Mucosa of rectum (tissue), 2 donors: ENCODE results near the gene SLC2A6.
A peak's percentile ranks its signal among the peaks of the same experiment; 100 is the strongest.

Experiments used
- H3K27ac ChIP-seq, 2 donors: one replicate each; pipeline ENCODE4 v1.7.0; 2013; ENCODE audit warnings: inconsistent platforms in 2 of 2, low read depth in 2 of 2, low read length in 2 of 2
- H3K27me3 ChIP-seq, 2 donors: one replicate each; pipeline ENCODE4 v1.7.0; 2013; ENCODE audit warnings: low read length in 2 of 2; ENCODE audit not compliant: control insufficient read depth in 2 of 2, insufficient read depth in 2 of 2
- H3K36me3 ChIP-seq, 2 donors: one replicate each; pipeline ENCODE4 v1.7.0; 2013; ENCODE audit warnings: low read length in 2 of 2; ENCODE audit not compliant: control insufficient read depth in 2 of 2, insufficient read depth in 2 of 2
- H3K4me1 ChIP-seq, 2 donors: one replicate each; pipeline ENCODE4 v1.7.0; 2013; ENCODE audit warnings: low read length in 2 of 2, mild to moderate bottlenecking in 1 of 2; ENCODE audit not compliant: control insufficient read depth in 2 of 2, insufficient read depth in 2 of 2
- H3K4me3 ChIP-seq, 2 donors: one replicate each; pipeline ENCODE4 v1.7.0; 2013; ENCODE audit warnings: low read length in 2 of 2
- H3K9ac ChIP-seq, 2 donors: one replicate each; pipeline ENCODE4 v1.7.0; 2013; ENCODE audit warnings: low read length in 2 of 2, low read depth in 1 of 2, mild to moderate bottlenecking in 1 of 2
- H3K9me3 ChIP-seq, 2 donors: one replicate each; pipeline ENCODE4 v1.7.0; 2013; ENCODE audit warnings: low read length in 2 of 2; ENCODE audit not compliant: control insufficient read depth in 2 of 2
- donor health status: healthy.
- donor health status: Normal muscosa, but diverticular disease.

SLC2A6 gene

DNA sequence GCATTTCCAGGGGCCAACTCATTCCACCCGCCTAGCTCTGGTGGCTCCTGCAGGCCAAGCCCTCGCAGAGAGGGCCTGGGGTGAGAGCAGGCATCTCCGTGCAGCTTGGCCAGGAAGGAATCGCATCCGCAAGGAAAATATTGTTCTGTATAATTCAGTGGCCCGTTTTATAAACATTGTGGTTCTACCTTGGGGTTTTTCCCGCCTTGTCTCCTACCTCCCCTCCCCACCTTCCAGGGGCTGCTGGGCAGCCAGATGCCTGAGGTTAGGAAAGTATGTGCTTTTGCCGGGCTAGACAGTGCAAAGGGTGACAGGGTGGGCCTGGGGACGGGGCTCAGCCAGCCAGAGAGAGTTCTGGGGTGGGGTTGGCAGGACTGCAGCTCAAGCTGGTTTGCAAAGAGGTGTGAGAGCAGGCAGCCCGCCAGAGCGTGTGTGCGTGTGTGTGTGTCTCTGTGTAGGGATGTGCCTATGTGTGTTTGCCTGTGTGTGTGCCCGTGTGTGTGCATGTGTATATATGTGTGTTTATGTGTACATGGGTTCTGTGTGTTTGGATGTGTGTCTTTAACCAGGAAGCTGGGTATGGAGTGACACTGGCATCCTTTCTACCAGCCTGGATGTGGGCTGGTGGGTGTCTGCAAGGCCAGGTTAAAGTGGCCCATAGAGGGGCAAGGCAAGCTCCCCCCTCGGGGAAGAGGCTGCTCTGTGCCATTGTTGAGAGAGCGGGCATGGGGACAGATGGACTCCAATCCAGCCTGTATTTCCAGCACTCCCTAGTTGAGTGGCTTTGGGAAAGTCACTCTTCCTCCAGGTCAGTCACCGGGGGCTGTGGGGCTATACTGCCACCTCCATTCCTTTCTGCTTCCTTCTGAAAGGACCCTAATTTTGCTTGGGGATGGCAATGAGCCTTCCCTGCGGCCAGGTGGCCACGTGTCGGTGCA is 10.6 kb upstream of the SLC2A6 start:
- Histone ChIP-seq H3K4me1 (peaks cover 3 to 7% of the 10 kb centered on the region in 2 donors), H3K27ac (no peak overlapping the region), H3K9ac (no peak overlapping the region), H3K4me3 (no peak overlapping the region), H3K36me3 (no peaks in the 10 kb centered on the region), H3K27me3 (peaks cover 0 to 6% of the 10 kb centered on the region in 2 donors), H3K9me3 (no peaks in the 10 kb centered on the region)

DNA sequence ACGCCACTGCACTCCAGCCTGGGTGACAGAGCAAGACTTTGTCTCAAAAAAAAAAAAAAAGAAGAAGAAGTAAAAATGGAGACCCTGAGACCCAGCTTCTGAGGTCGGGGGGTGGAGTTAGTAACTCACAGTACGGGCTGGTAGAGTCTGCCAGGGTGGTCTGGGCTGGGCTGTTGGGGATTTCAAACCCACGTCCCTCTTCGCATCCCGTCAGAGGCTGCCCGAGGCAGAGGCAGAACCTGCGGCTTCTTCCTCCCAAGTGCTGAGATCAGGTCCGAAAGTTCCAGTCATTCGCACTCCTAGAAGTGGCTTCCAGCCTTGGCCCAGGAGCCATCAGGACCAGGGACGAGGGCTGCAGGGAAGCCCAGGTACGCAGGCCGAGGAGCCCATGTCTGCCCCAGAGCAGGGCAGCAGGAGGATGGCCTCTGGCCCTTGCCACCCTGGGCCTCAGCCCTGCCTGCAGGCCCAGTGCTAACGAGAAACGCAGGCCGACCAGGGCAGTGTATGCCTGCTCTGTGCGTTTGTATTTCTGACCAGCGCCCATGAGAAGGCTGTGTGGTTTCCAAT is 9.9 kb upstream of the SLC2A6 start:
- Histone ChIP-seq H3K36me3 (no peaks in the 10 kb centered on the region), H3K27me3 (peaks cover 0 to 7% of the 10 kb centered on the region in 2 donors), H3K4me3 (no peak overlapping the region), H3K9ac (no peak overlapping the region), H3K4me1 (peaks cover 3 to 7% of the 10 kb centered on the region in 2 donors), H3K27ac (no peak overlapping the region), H3K9me3 (no peaks in the 10 kb centered on the region)

DNA sequence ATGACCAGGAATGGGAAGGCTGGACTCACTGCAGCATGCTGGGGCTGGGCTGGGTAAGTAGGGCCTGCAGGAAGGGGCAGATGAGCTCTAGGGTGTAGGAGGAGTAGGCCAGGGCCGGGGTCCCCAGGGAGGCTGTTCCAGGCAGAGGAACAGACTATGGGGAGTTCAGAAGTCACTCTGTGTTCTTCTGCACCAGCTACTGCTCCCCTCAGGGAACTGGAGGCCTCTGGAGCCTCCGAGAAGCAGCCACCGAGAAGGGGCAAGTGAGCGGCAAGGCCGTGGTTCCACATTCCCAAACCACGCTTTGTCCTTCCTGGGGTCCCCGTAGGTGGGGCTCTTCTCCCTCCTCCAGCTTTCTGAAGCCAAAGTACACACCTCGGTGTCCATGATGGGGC is 8.4 kb upstream of the SLC2A6 start:
- Histone ChIP-seq H3K36me3 (no peaks in the 10 kb centered on the region), H3K27ac (no peak overlapping the region), H3K4me3 (no peak overlapping the region), H3K9me3 (no peaks in the 10 kb centered on the region), H3K4me1 (peaks cover 3 to 4% of the 10 kb centered on the region in 2 donors), H3K27me3 (peaks cover 0 to 9% of the 10 kb centered on the region in 2 donors), H3K9ac (no peak overlapping the region)

DNA sequence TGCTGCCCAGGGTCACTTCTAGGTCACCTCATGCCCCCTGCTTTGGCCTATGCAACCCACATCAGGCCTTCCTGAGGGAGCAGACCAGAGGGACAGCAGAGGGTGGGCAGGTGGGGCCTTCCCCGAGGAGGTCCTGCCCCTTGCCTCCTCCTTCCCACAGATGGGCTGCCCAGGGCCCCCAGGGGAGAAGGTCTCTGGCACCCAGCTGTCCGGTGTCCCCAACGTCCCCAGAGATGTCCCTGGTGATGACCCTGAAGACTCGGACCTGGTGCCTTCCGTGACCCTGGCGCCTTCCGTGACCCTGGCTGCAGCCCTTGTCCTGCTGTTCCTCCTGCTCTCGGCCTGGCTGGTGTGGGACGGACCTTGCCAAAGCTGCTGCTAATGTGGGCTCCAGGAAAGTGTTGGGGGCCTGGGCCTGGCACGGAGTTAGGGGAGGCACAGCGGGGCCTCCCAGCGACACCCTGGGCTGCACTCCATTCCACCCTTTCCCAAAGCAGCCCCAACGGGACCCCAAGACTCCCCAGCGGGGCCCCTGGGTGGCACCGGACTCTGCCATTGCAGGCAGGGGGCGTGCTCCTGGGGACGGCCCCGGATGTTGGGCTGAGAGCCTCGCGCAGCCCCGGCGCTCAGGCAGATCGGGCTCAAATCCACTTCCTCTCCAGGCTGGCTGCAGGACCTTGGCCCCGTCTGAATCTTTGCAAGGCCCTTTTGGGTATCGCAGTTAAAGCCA is 6.8 kb upstream of the SLC2A6 start:
- Histone ChIP-seq H3K36me3 (no peaks in the 10 kb centered on the region), H3K4me3 (peak overlapping the region in 1 of 2 donors; percentile 26), H3K9ac (no peak overlapping the region), H3K27ac (no peak overlapping the region), H3K27me3 (peaks cover 0 to 9% of the 10 kb centered on the region in 2 donors), H3K4me1 (peaks cover 3 to 4% of the 10 kb centered on the region in 2 donors), H3K9me3 (no peaks in the 10 kb centered on the region)

DNA sequence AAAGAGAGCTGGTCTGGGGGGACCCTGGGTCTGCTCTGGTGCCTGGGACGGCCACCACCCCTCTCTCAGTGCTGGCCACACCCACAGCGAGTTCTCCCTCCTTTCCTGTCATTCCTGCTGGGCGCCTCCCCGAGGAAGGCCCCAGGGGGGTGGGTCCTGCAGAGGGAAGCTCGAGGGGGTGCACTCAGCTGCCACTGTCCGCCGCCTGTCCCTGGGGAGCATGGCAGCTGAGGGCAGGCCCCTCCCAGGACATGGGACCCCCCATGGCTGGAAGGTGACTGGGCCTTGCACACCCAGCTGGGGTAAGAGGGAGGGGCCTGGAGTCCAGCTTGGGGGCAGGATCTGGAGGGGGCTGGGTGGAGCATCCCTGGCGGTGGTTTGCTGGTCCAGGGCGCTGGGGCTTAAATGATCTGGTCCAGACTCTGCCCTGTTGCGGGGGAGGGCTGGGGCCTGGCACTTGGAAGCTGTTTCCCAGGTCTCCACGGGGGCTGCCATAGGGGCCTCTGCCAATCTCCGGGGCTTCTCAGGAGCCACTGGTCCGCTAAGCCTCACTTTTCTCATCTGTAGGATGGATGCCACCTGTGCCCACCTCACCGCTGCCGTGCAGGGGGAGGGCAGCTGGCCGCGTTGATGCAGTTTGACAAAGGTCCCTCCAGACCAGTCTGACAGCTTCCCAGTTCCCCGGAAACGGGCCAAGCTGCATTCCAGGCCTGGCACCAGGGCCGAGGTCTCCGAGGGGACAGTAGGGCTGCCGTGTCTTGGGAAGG is 6.0 kb upstream of the SLC2A6 start:
- Histone ChIP-seq H3K4me1 (peaks cover 3 to 4% of the 10 kb centered on the region in 2 donors), H3K36me3 (no peaks in the 10 kb centered on the region), H3K27me3 (peaks cover 1 to 9% of the 10 kb centered on the region in 2 donors), H3K9me3 (no peaks in the 10 kb centered on the region), H3K9ac (no peak overlapping the region), H3K4me3 (no peak overlapping the region), H3K27ac (no peak overlapping the region)

DNA sequence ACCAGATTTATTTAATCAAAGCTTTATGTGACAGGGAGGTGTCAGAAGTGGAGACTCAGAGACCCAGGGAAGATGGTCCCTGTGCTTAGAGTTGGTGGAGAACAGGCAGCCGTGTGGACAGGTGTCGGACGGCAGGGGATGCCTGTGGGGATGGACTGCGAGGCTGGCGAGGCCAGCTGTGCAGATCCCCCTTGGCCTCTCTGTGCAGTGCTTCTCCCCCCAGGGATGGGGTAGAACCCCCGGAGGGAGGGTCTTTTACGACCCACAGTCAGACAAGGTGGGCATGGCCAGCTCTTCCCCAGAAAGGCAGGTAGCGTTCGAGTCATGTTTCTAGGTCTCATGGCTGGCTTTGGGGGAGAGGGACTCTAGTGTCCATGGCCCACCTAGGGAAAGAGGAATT is 4.7 kb upstream of the SLC2A6 start:
- Histone ChIP-seq H3K27me3 (peaks cover 4 to 9% of the 10 kb centered on the region in 2 donors), H3K4me1 (peaks cover 10 to 12% of the 10 kb centered on the region in 2 donors), H3K36me3 (no peaks in the 10 kb centered on the region), H3K9me3 (no peaks in the 10 kb centered on the region), H3K27ac (no peak overlapping the region), H3K9ac (no peak overlapping the region), H3K4me3 (no peak overlapping the region)

DNA sequence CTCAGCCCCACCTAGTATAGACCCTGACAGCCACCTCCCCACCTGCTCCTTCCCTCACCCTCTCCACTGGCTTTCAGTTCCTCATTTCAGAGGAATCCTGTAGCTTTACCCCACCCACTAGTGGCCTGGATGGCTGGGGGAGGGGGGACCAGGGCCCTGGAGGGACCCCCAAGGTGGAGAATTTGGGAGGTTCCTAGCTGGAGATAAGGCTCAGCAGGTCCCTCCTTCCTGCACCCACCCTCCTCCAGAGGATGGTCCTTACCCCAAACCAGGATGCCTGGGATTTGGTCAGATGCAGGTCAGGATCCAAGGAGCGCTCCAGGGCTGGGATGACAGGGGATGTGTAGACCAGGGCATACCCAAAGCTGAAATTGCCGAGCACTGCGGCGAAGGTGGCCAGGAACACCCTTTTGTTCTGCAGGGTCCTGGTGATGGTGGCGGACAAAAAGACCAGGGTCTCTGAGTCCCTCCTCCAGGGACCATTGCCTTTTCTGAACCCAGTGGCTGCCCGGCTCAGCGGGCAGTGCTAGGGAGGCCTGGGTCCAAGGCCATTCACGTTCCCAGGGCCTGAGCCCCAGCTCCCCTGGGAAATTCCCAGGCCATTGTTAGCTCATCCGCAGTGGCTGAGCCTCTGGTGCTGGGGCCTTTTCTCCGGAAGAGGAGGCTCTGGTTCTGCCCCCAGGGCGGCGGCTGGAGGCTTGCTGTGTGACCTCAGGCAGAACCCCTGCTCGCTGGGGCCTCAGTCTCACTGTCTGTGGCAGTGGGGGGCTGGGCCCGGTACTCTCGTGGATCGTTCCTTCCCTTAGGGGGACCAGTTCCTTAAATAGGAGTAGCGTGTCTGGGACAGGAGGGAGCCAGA is 678 bp downstream of the SLC2A6 start:
- peak overlapping the region; percentile 54 to 60 for H3K4me3 ChIP-seq
- peaks cover 7 to 11% of the 10 kb centered on the region in 2 donors for H3K4me1 ChIP-seq
- H3K9ac ChIP-seq = peak overlapping the region in 1 of 2 donors; percentile 48
- peak overlapping the region in 1 of 2 donors; percentile 16 for H3K27ac ChIP-seq
- H3K36me3 ChIP-seq = no peaks in the 10 kb centered on the region
- H3K9me3 ChIP-seq = no peaks in the 10 kb centered on the region
- peaks cover 0 to 4% of the 10 kb centered on the region in 2 donors for H3K27me3 ChIP-seq

DNA sequence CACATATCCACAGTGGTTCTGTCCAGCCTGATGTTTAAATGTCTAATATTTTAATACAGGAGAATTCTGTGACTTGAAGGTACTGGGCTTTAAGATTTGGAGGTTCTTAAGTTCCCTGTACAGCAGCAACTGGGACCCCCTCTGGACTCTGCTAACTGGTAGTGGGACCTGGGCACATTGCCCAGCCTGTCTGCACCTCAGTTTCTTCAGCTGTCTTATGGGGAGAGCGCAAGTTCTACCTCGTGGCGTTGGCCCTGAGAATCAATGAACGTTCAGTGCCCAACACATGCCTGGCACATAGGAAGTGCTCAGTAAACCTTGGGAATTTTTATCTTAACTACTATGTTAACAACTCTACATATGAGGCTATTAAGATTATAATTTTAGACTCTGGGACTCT is 1.4 kb downstream of the SLC2A6 start:
- Histone ChIP-seq H3K4me3 (no peak overlapping the region), H3K9ac (no peak overlapping the region), H3K9me3 (no peaks in the 10 kb centered on the region), H3K4me1 (peaks cover 7 to 11% of the 10 kb centered on the region in 2 donors), H3K27ac (no peak overlapping the region), H3K36me3 (no peaks in the 10 kb centered on the region), H3K27me3 (peaks cover 0 to 4% of the 10 kb centered on the region in 2 donors)

DNA sequence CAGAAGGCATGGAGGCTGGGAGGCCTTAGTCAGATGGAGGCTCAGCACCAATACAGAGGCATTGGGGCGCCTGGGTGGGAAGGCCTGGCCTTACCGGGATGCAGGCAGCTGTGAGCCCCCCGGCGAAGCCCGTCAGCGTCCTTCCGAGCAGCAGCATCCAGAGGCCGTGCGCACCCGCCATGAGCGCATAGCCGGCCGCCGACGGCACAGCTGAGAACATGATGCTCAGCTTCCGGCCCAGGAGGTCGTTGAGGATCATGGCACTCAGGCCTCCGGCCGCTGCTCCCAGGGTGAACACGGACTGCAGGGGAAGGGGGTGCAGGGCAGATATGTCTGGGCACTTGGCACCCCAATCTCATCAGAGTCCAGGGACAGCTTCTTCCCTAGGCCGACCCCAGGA is 2.0 kb downstream of the SLC2A6 start:
- Histone ChIP-seq H3K27me3 (peaks cover 0 to 4% of the 10 kb centered on the region in 2 donors), H3K27ac (no peak overlapping the region), H3K9me3 (no peaks in the 10 kb centered on the region), H3K36me3 (no peaks in the 10 kb centered on the region), H3K9ac (no peak overlapping the region), H3K4me3 (no peak overlapping the region), H3K4me1 (peaks cover 7 to 11% of the 10 kb centered on the region in 2 donors)
